Measurements from ENCODE around the gene XPR1. TPM values are rescaled to one million over a fixed set of nuclear protein-coding genes. Genes with fewer than 3 reads are reported as not detected.

Gene XPR1
- total and polyA plus RNA-seq, 7 experiments from 2014 or later: 5.4 to 19.7 (median 15.4) TPM

DNA sequence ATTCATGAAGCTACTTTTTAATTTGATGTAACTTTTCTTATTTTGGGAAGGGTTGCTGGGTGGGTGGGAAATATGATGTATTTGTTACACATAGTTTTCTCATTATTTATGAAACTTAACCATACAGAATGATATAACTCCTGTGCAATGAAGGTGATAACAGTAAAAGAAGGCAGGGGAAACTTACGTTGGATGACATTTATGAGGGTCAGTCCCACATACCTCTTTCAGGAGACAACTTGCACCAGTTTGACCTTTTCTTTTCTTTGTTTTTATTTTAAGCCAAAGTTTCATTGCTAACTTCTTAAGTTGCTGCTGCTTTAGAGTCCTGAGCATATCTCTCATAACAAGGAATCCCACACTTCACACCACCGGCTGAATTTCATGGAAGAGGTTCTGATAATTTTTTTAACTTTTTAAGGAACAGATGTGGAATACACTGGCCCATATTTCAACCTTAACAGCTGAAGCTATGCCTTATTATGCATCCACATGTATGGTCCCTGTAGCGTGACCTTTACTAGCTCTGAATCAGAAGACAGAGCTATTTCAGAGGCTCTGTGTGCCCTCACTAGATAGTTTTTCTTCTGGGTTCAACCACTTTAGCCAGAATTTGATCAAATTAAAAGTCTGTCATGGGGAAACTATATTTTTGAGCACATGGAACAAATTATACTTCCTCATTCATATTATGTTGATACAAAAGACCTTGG, 252.9 kb downstream of the XPR1 start:
- ChIA-PET POLR2A (no interaction called here), CTCF (interaction anchor here (1.6 kb wide), 1 partner anchor 258 kb away, joined by 5 read pairs; no protein-coding TSS in a partner anchor)
- H3K27me3 Mint-ChIP-seq: no peaks in the 10 kb centered on the region
- H3K27me3 ChIP-seq (ENCODE audit: control insufficient read depth in 2 of 2, insufficient read depth in 2 of 2, low read length in 2 of 2): no peaks in the 10 kb centered on the region
- no peak overlapping the region for H3K4me3 ChIP-seq (ENCODE audit: low read length)
- H3K9me3 Mint-ChIP-seq: peaks cover 0 to 1% (median 0%) of the 10 kb centered on the region in 11 donors
- H3K4me3 Mint-ChIP-seq: no peak overlapping the region
- peaks cover 0 to 10% (median 0%) of the 10 kb centered on the region in 3 experiments for H3K36me3 ChIP-seq (ENCODE audit: control insufficient read depth in 2 of 3, insufficient read depth in 3 of 3, low read length in 3 of 3)
- H3K27ac Mint-ChIP-seq: no peak overlapping the region
- no peaks in the 10 kb centered on the region for H3K9me3 ChIP-seq (ENCODE audit: control insufficient read depth in 2 of 3, low read length in 3 of 3)
- no peaks in the 10 kb centered on the region for H3K4me1 ChIP-seq (ENCODE audit: control insufficient read depth in 2 of 2, insufficient read depth in 2 of 2, low read length in 2 of 2)
- peaks cover 0 to 5% (median 0%) of the 10 kb centered on the region in 7 donors for H3K4me1 Mint-ChIP-seq
- H3K36me3 Mint-ChIP-seq: peaks cover 3 to 31% (median 10%) of the 10 kb centered on the region in 5 donors
- DNase-seq: no peak
- no peak overlapping the region for H3K27ac ChIP-seq (ENCODE audit: low read depth, low read length)
- ATAC-seq: no peak
- intact Hi-C loops (cut with micrococcal nuclease): loop anchor here (5.0 to 10.0 kb wide), 3 partner anchors 100 to 367 kb away; no protein-coding TSS in a partner anchor

DNA sequence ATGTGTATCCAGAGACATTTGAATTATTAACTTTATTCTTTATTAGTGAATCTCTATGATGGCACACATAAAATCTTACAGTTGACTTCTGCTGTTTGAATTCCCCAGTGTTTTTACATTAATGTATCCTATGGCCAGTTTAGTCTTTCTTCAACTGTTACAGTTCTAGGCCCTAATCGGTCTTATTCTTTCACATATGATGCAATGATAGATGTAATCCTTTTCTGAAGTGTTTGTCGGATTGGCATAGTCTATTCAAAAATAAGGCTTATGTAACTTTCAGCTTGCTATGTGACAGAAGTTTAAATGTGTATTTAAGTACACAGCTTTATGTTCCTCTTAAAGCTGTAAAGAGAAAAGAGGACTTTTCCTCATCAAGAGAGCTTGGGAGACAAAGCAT, 254.5 kb downstream of the XPR1 start:
- H3K9me3 ChIP-seq (ENCODE audit: control insufficient read depth in 2 of 3, low read length in 3 of 3): no peaks in the 10 kb centered on the region
- no peaks in the 10 kb centered on the region for H3K27me3 ChIP-seq (ENCODE audit: control insufficient read depth in 2 of 2, insufficient read depth in 2 of 2, low read length in 2 of 2)
- no peak overlapping the region for H3K4me3 ChIP-seq (ENCODE audit: low read length)
- ChIA-PET CTCF (no interaction called here), POLR2A (no interaction called here)
- Mint-ChIP-seq H3K4me1 (peaks cover 0 to 5% (median 0%) of the 10 kb centered on the region in 7 donors), H3K27me3 (no peaks in the 10 kb centered on the region), H3K27ac (no peak overlapping the region), H3K9me3 (peaks cover 0 to 1% (median 0%) of the 10 kb centered on the region in 11 donors), H3K4me3 (no peak overlapping the region), H3K36me3 (peaks cover 3 to 26% (median 10%) of the 10 kb centered on the region in 5 donors)
- intact Hi-C loops (cut with micrococcal nuclease): loop anchor here in 1 of 2 donors (10.0 kb wide), 1 partner anchor 98 kb away; no protein-coding TSS in a partner anchor
- ATAC-seq: no peak
- no peak for DNase-seq
- H3K4me1 ChIP-seq (ENCODE audit: control insufficient read depth in 2 of 2, insufficient read depth in 2 of 2, low read length in 2 of 2): no peaks in the 10 kb centered on the region
- peaks cover 0 to 4% (median 0%) of the 10 kb centered on the region in 3 experiments for H3K36me3 ChIP-seq (ENCODE audit: control insufficient read depth in 2 of 3, insufficient read depth in 3 of 3, low read length in 3 of 3)
- no peak overlapping the region for H3K27ac ChIP-seq (ENCODE audit: low read depth, low read length)

DNA sequence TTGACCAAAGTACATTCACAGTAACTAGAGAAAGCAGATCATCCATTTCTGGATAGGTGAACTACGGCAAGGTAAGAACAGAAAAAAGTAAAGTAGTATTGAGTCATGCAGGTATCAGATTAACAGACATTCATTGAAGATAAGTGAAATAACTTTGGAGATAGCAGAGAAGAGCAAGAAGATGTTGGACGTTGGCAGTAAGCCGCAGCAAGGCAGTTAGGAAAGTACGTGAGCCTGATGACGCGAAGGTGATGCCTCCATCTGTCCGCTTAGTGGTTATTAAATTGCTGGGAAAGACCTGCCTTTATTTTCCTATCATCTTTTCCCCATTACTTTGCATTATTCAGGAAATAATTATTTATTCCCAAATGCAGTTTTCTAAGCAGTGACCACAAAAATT, 256.0 kb downstream of the XPR1 start:
- no peak overlapping the region for H3K4me3 Mint-ChIP-seq
- DNase-seq (no peak), ATAC-seq (no peak)
- no peaks in the 10 kb centered on the region for H3K9me3 ChIP-seq (ENCODE audit: control insufficient read depth in 2 of 3, low read length in 3 of 3)
- no peak overlapping the region for H3K4me3 ChIP-seq (ENCODE audit: low read length)
- peaks cover 3 to 15% (median 9%) of the 10 kb centered on the region in 5 donors for H3K36me3 Mint-ChIP-seq
- CTCF ChIA-PET: no interaction called here
- H3K9me3 Mint-ChIP-seq: no peaks in the 10 kb centered on the region
- no peaks in the 10 kb centered on the region for H3K27me3 Mint-ChIP-seq
- H3K27me3 ChIP-seq (ENCODE audit: control insufficient read depth in 2 of 2, insufficient read depth in 2 of 2, low read length in 2 of 2): no peaks in the 10 kb centered on the region
- no peaks in the 10 kb centered on the region for H3K36me3 ChIP-seq (ENCODE audit: control insufficient read depth in 2 of 3, insufficient read depth in 3 of 3, low read length in 3 of 3)
- H3K4me1 ChIP-seq (ENCODE audit: control insufficient read depth in 2 of 2, insufficient read depth in 2 of 2, low read length in 2 of 2): no peaks in the 10 kb centered on the region
- intact Hi-C loops (cut with micrococcal nuclease): loop anchor here in 1 of 2 donors (10.0 kb wide), 1 partner anchor 97 kb away; no protein-coding TSS in a partner anchor
- H3K4me1 Mint-ChIP-seq: peaks cover 0 to 5% (median 3%) of the 10 kb centered on the region in 7 donors
- H3K27ac Mint-ChIP-seq: no peak overlapping the region
- POLR2A ChIA-PET: no interaction called here
- H3K27ac ChIP-seq (ENCODE audit: low read depth, low read length): no peak overlapping the region

DNA sequence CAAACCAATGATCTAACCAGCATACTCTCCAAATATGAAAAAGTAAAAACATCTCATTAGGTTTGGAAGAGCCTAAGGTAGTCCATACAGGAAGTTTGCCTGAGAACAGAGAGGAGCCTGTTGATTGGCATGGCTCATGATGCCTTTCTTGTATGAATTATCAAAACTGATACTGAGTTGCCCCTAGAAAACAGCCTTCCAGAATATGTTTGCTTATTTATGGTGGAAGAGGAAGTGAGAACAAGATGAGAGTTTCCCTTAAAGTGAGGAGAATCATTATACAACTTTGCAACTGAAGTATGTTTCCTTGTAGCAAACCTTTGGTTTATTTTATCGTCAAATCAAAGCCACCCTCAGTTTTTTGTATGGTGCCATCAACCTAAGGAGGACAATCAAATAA, 257.0 kb downstream of the XPR1 start:
- H3K9me3 ChIP-seq (ENCODE audit: control insufficient read depth in 2 of 3, low read length in 3 of 3): no peaks in the 10 kb centered on the region
- DNase-seq (no peak), ATAC-seq (no peak)
- H3K36me3 ChIP-seq (ENCODE audit: control insufficient read depth in 2 of 3, insufficient read depth in 3 of 3, low read length in 3 of 3): no peaks in the 10 kb centered on the region
- no peak overlapping the region for H3K27ac ChIP-seq (ENCODE audit: low read depth, low read length)
- Mint-ChIP-seq H3K27ac (peak overlapping the region in 1 of 9 donors; percentile 49), H3K36me3 (peaks cover 0 to 11% (median 5%) of the 10 kb centered on the region in 5 donors), H3K4me1 (peaks cover 4 to 10% (median 7%) of the 10 kb centered on the region in 7 donors), H3K9me3 (no peaks in the 10 kb centered on the region), H3K27me3 (no peaks in the 10 kb centered on the region), H3K4me3 (no peak overlapping the region)
- H3K27me3 ChIP-seq (ENCODE audit: control insufficient read depth in 2 of 2, insufficient read depth in 2 of 2, low read length in 2 of 2): no peaks in the 10 kb centered on the region
- ChIA-PET CTCF (no interaction called here), POLR2A (no interaction called here)
- H3K4me1 ChIP-seq (ENCODE audit: control insufficient read depth in 2 of 2, insufficient read depth in 2 of 2, low read length in 2 of 2): no peaks in the 10 kb centered on the region
- no peak overlapping the region for H3K4me3 ChIP-seq (ENCODE audit: low read length)
- intact Hi-C loops (cut with micrococcal nuclease): loop anchor here in 1 of 2 donors (10.0 kb wide), 1 partner anchor 96 kb away; no protein-coding TSS in a partner anchor

DNA sequence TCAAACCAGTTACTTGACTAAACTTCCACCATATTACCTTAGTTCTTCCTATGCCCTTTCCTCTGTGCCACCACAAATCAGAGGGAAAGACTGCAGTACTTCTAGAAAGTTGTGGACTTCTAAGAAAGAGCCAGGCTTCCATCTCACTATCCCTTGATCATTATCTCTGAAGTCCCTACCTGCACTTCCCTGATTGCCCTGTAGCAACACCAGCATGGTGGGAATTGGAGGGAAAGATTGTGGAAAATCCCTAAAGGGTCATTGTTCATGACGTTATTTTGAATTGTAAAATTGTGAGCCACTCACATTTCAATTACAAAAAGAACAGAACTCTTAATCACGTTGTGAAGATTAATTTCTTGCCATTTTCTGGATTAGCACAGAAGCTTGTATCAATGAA, 257.5 kb downstream of the XPR1 start:
- no peaks in the 10 kb centered on the region for H3K27me3 ChIP-seq (ENCODE audit: control insufficient read depth in 2 of 2, insufficient read depth in 2 of 2, low read length in 2 of 2)
- intact Hi-C loops (cut with micrococcal nuclease): loop anchor here in 1 of 2 donors (10.0 kb wide), 1 partner anchor 95 kb away; no protein-coding TSS in a partner anchor
- no peaks in the 10 kb centered on the region for H3K27me3 Mint-ChIP-seq
- no peaks in the 10 kb centered on the region for H3K36me3 ChIP-seq (ENCODE audit: control insufficient read depth in 2 of 3, insufficient read depth in 3 of 3, low read length in 3 of 3)
- ChIA-PET POLR2A (no interaction called here), CTCF (no interaction called here)
- no peak overlapping the region for H3K4me3 Mint-ChIP-seq
- no peaks in the 10 kb centered on the region for H3K4me1 ChIP-seq (ENCODE audit: control insufficient read depth in 2 of 2, insufficient read depth in 2 of 2, low read length in 2 of 2)
- no peaks in the 10 kb centered on the region for H3K9me3 Mint-ChIP-seq
- ATAC-seq: no peak
- H3K27ac Mint-ChIP-seq: peak overlapping the region in 1 of 9 donors; percentile 7
- no peak overlapping the region for H3K4me3 ChIP-seq (ENCODE audit: low read length)
- H3K9me3 ChIP-seq (ENCODE audit: control insufficient read depth in 2 of 3, low read length in 3 of 3): no peaks in the 10 kb centered on the region
- H3K4me1 Mint-ChIP-seq: peaks cover 5 to 14% (median 11%) of the 10 kb centered on the region in 7 donors
- peaks cover 0 to 8% (median 5%) of the 10 kb centered on the region in 5 donors for H3K36me3 Mint-ChIP-seq
- DNase-seq: no peak
- no peak overlapping the region for H3K27ac ChIP-seq (ENCODE audit: low read depth, low read length)

DNA sequence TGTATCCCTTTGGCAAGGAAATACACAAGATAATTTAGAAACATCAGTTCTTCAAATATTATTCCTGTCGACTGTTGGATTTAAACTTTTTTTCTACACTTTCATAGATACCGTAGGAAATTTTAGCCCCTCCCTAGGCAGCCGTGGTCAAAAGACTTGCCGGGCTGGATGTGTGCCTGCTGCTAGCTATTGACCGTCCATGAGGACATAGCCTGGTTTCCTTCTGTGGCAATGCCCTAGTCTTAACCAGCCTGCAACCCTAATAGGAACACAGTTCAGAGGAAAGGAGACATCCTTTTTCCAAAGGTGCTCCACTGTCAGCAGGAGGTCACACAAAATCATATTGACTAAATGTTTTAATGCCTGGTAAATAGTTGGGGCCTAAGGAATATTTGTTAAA, 260.4 kb downstream of the XPR1 start:
- ATAC-seq (no peak), DNase-seq (no peak)
- H3K4me3 Mint-ChIP-seq: no peak overlapping the region
- H3K36me3 Mint-ChIP-seq: peaks cover 0 to 7% (median 5%) of the 10 kb centered on the region in 5 donors
- ChIA-PET CTCF (no interaction called here), POLR2A (no interaction called here)
- H3K27ac ChIP-seq (ENCODE audit: low read depth, low read length): no peak overlapping the region
- no peak overlapping the region for H3K27ac Mint-ChIP-seq
- H3K9me3 ChIP-seq (ENCODE audit: control insufficient read depth in 2 of 3, low read length in 3 of 3): no peaks in the 10 kb centered on the region
- H3K4me1 Mint-ChIP-seq: peaks cover 5 to 14% (median 11%) of the 10 kb centered on the region in 7 donors
- H3K4me1 ChIP-seq (ENCODE audit: control insufficient read depth in 2 of 2, insufficient read depth in 2 of 2, low read length in 2 of 2): no peaks in the 10 kb centered on the region
- H3K27me3 Mint-ChIP-seq: no peaks in the 10 kb centered on the region
- peaks cover 0 to 7% (median 0%) of the 10 kb centered on the region in 11 donors for H3K9me3 Mint-ChIP-seq
- no peak overlapping the region for H3K4me3 ChIP-seq (ENCODE audit: low read length)
- intact Hi-C loops (cut with micrococcal nuclease): loop anchor here in 1 of 2 donors (5.0 kb wide), 1 partner anchor 90 kb away; no protein-coding TSS in a partner anchor
- no peaks in the 10 kb centered on the region for H3K27me3 ChIP-seq (ENCODE audit: control insufficient read depth in 2 of 2, insufficient read depth in 2 of 2, low read length in 2 of 2)
- H3K36me3 ChIP-seq (ENCODE audit: control insufficient read depth in 2 of 3, insufficient read depth in 3 of 3, low read length in 3 of 3): no peaks in the 10 kb centered on the region

Data from naive thymus-derived CD4-positive, alpha-beta T cell (primary cell).